ENCODE measurements around the gene BEAN1.

BEAN1 gene

GRCh38 chr16:66388350-66389139 lies 38.5 kb upstream of the BEAN1 start:
- no peak for TF ChIP-seq CTCF (IDR thresholded peaks at IDR 0.05; ENCODE audit: low read depth, low read length)
- no peak overlapping the region for H3K4me3 ChIP-seq (ENCODE audit: low read depth, low read length)
- no peak for DNase-seq (ENCODE audit: low read depth, low spot score)
- in situ Hi-C loops (cut with HindIII; ENCODE audit: low sequenced_read_pairs), result no loop called here

GRCh38 chr16:66389256-66390176 lies 37.6 kb upstream of the BEAN1 start:
- in situ Hi-C loops (cut with HindIII; ENCODE audit: low sequenced_read_pairs), result no loop called here
- DNase-seq (ENCODE audit: low read depth, low spot score), result no peak
- no peak overlapping the region for H3K4me3 ChIP-seq (ENCODE audit: low read depth, low read length)
- no peak for TF ChIP-seq CTCF (IDR thresholded peaks at IDR 0.05; ENCODE audit: low read depth, low read length)

GRCh38 chr16:66390346-66391108 lies 36.6 kb upstream of the BEAN1 start:
- H3K4me3 ChIP-seq (ENCODE audit: low read depth, low read length), result no peak overlapping the region
- TF ChIP-seq CTCF (IDR thresholded peaks at IDR 0.05; ENCODE audit: low read depth, low read length), result no peak
- in situ Hi-C loops (cut with HindIII; ENCODE audit: low sequenced_read_pairs), result no loop called here
- no peak for DNase-seq (ENCODE audit: low read depth, low spot score)

GRCh38 chr16:66391726-66392670 lies 35.1 kb upstream of the BEAN1 start:
- TF ChIP-seq CTCF (IDR thresholded peaks at IDR 0.05; ENCODE audit: low read depth, low read length), result no peak
- DNase-seq (ENCODE audit: low read depth, low spot score), result no peak
- in situ Hi-C loops (cut with HindIII; ENCODE audit: low sequenced_read_pairs), result no loop called here
- H3K4me3 ChIP-seq (ENCODE audit: low read depth, low read length), result no peak overlapping the region

GRCh38 chr16:66395806-66396555 lies 31.1 kb upstream of the BEAN1 start:
- DNase-seq (ENCODE audit: low read depth, low spot score), result no peak
- in situ Hi-C loops (cut with HindIII; ENCODE audit: low sequenced_read_pairs), result no loop called here
- TF ChIP-seq CTCF (IDR thresholded peaks at IDR 0.05; ENCODE audit: low read depth, low read length), result no peak
- H3K4me3 ChIP-seq (ENCODE audit: low read depth, low read length), result no peak overlapping the region
